ENCODE data around the gene DBP. TPM values are rescaled to one million over a fixed set of nuclear protein-coding genes. Genes with fewer than 3 reads are reported as not detected.

DBP gene
- total and polyA plus RNA-seq, 11 donors = 1.4 to 34.2 (median 11.6) TPM

- no peak for ATAC-seq
- TF ChIP-seq CTCF (IDR thresholded peaks at IDR 0.05) (no peak), POLR2A (IDR thresholded peaks at IDR 0.05) (no peak)
These were observed 29.8 kb downstream of the DBP start for GRCh38 chr19:48607359-48607755.

GRCh38 chr19:48606463-48607358 lies 30.5 kb downstream of the DBP start, which contains the start of gene SPACA4:
TSS of gene SPACA4 (plus strand) at chr19:48606742. CDS start at chr19:48606979, 237 bp downstream.
- Histone ChIP-seq H3K27me3 (no peaks in the 10 kb centered on the region), H3K27ac (no peak within 1 kb of the TSS), H3K4me1 (peaks cover 0 to 4% (median 0%) of the 10 kb centered on the region in 12 donors), H3K9me3 (no peaks in the 10 kb centered on the region), H3K36me3 (no peaks in the 10 kb centered on the region), H3K4me3 (no peak within 1 kb of the TSS)
- no peak for ATAC-seq
- intact Hi-C loops (cut with DNase I) = no loop called here
- WGBS, 4 donors = 86 to 88% (median 88%) methylated on average over 29 to 39 of the region's 39 CpGs
- no peak for DNase-seq
- TF ChIP-seq POLR2A (IDR thresholded peaks at IDR 0.05) (no peak), CTCF (IDR thresholded peaks at IDR 0.05) (no peak)

More at GRCh38 chr19:48607359-48607755, 29.8 kb downstream of the DBP start:
- Histone ChIP-seq H3K36me3 (no peaks in the 10 kb centered on the region), H3K9me3 (no peaks in the 10 kb centered on the region), H3K27me3 (no peaks in the 10 kb centered on the region), H3K4me1 (peaks cover 0 to 4% (median 0%) of the 10 kb centered on the region in 12 donors), H3K4me3 (no peak overlapping the region), H3K27ac (no peak overlapping the region)
- no peak for DNase-seq
- WGBS, 4 donors = 81 to 84% (median 83%) methylated on average over 7 of the region's 7 CpGs
- intact Hi-C loops (cut with DNase I) = no loop called here

- Histone ChIP-seq H3K4me1 (peaks cover 0 to under 1% (median 0%) of the 10 kb centered on the region in 12 donors), H3K4me3 (no peak overlapping the region), H3K36me3 (no peaks in the 10 kb centered on the region), H3K9me3 (no peaks in the 10 kb centered on the region), H3K27ac (no peak overlapping the region), H3K27me3 (peaks cover 0 to 10% (median 0%) of the 10 kb centered on the region in 9 donors)
- TF ChIP-seq POLR2A (IDR thresholded peaks at IDR 0.05) = no peak
- TF ChIP-seq CTCF (IDR thresholded peaks at IDR 0.05) = no peak
- 87 to 97% (median 92%) methylated on average over 8 to 9 of the region's 9 CpGs for WGBS, 4 donors
- DNase-seq (no peak), ATAC-seq (no peak)
- intact Hi-C loops (cut with DNase I) = no loop called here
These were observed 33.3 kb downstream of the DBP start for GRCh38 chr19:48603850-48604249.

GRCh38 chr19:48603449-48603848 lies 33.7 kb downstream of the DBP start:
- Histone ChIP-seq H3K9me3 (no peaks in the 10 kb centered on the region), H3K4me3 (no peak overlapping the region), H3K4me1 (no peaks in the 10 kb centered on the region), H3K27ac (no peak overlapping the region), H3K36me3 (no peaks in the 10 kb centered on the region), H3K27me3 (peaks cover 0 to 12% (median 0%) of the 10 kb centered on the region in 9 donors)
- no peak for DNase-seq
- intact Hi-C loops (cut with DNase I) = no loop called here
- ATAC-seq = no peak
- TF ChIP-seq POLR2A (IDR thresholded peaks at IDR 0.05) = no peak
- TF ChIP-seq CTCF (IDR thresholded peaks at IDR 0.05) = no peak
- WGBS, 4 donors = 88 to 92% (median 91%) methylated on average over 30 to 39 of the region's 39 CpGs
